H9 (cell line): Measurements from ENCODE around the gene ARHGAP45. TPM values are rescaled to one million over a fixed set of nuclear protein-coding genes. Genes with fewer than 3 reads are reported as not detected.

Source experiments
- DNase-seq: peaks from one replicate; pipeline ENCODE4 v3.0.0-alpha.2; 2017
- H2AFZ ChIP-seq: one replicate; pipeline ENCODE4 v1.6.1; 2013; ENCODE audit warnings: mild to moderate bottlenecking, low read length, control low read depth, moderate library complexity
- H2AK5ac ChIP-seq: 2 replicates; pipeline ENCODE4 v1.6.1; 2013; ENCODE audit warnings: low read length, control low read depth, mixed read lengths; ENCODE audit not compliant: insufficient read length
- H2BK120ac ChIP-seq: one replicate; pipeline ENCODE4 v1.6.1; 2013; ENCODE audit warnings: low read depth, mild to moderate bottlenecking, low read length, control low read depth, inconsistent platforms; ENCODE audit not compliant: poor library complexity, severe bottlenecking
- H2BK12ac ChIP-seq: 2 replicates; pipeline ENCODE4 v1.6.1; 2013; ENCODE audit warnings: low read length, control low read depth, mixed read lengths, low read depth; ENCODE audit not compliant: insufficient read length
- H2BK15ac ChIP-seq: 2 replicates; pipeline ENCODE4 v1.6.1; 2013; ENCODE audit warnings: low read depth, low read length, control low read depth
- H2BK20ac ChIP-seq: one replicate; pipeline ENCODE4 v1.6.1; 2013; ENCODE audit warnings: low read depth, mild to moderate bottlenecking, low read length, control low read depth, inconsistent platforms; ENCODE audit not compliant: poor library complexity, severe bottlenecking
- H2BK5ac ChIP-seq: 2 replicates; pipeline ENCODE4 v1.6.1; 2013; ENCODE audit warnings: low read length, control low read depth, mixed read lengths; ENCODE audit not compliant: insufficient read length
- H3K14ac ChIP-seq: 2 replicates; pipeline ENCODE4 v1.6.1; 2013; ENCODE audit warnings: low read length, control low read depth; ENCODE audit not compliant: insufficient read depth
- H3K18ac ChIP-seq: 2 replicates; pipeline ENCODE4 v1.6.1; 2013; ENCODE audit warnings: low read depth, mild to moderate bottlenecking, mixed read lengths, low read length, control low read depth; ENCODE audit not compliant: insufficient read length
- H3K23ac ChIP-seq: 2 replicates; pipeline ENCODE4 v1.6.1; 2013; ENCODE audit warnings: low read length, control low read depth, mixed read lengths, low read depth; ENCODE audit not compliant: insufficient read length
- H3K23me2 ChIP-seq: 2 replicates; pipeline ENCODE4 v1.6.1; 2013; ENCODE audit warnings: low read depth, mild to moderate bottlenecking, mixed read lengths, low read length, control low read depth; ENCODE audit not compliant: insufficient read length, poor library complexity, severe bottlenecking
- H3K27ac ChIP-seq: 2 replicates; pipeline ENCODE4 v1.5.1; 2013; ENCODE audit warnings: low read length, control low read depth, mixed read lengths, low read depth; ENCODE audit not compliant: insufficient read length
- H3K27me3 ChIP-seq: 2 replicates; pipeline ENCODE4 v1.6.1; 2013; ENCODE audit warnings: low read length, control low read depth, inconsistent platforms; ENCODE audit not compliant: insufficient read depth
- H3K4ac ChIP-seq: 2 replicates; pipeline ENCODE4 v1.6.1; 2013; ENCODE audit warnings: low read depth, mild to moderate bottlenecking, control low read depth, inconsistent platforms, low read length, moderate library complexity
- H3K4me1 ChIP-seq: 2 replicates; pipeline ENCODE4 v1.6.1; 2013; ENCODE audit warnings: low read length, control low read depth, inconsistent platforms; ENCODE audit not compliant: insufficient read depth
- H3K4me2 ChIP-seq: 2 replicates; pipeline ENCODE4 v1.6.1; 2013; ENCODE audit warnings: low read length, control low read depth, mixed read lengths; ENCODE audit not compliant: insufficient read length, insufficient read depth
- H3K56ac ChIP-seq: 2 replicates; pipeline ENCODE4 v1.6.1; 2013; ENCODE audit warnings: low read depth, mild to moderate bottlenecking, mixed read lengths, low read length, control low read depth; ENCODE audit not compliant: insufficient read length
- H3K79me1 ChIP-seq: 2 replicates; pipeline ENCODE4 v1.6.1; 2013; ENCODE audit warnings: low read depth, mild to moderate bottlenecking, moderate library complexity, low read length, control low read depth, inconsistent platforms; ENCODE audit not compliant: insufficient read depth, poor library complexity, severe bottlenecking
- H3K79me2 ChIP-seq: 2 replicates; pipeline ENCODE4 v1.6.1; 2013; ENCODE audit warnings: low read length, control low read depth, inconsistent platforms; ENCODE audit not compliant: insufficient read depth
- H3K9ac ChIP-seq: 2 replicates; pipeline ENCODE4 v1.6.1; 2013; ENCODE audit warnings: low read length, control low read depth, mixed read lengths; ENCODE audit not compliant: insufficient read length; ENCODE audit errors: extremely low read depth
- H3K9me3 ChIP-seq: one replicate; pipeline ENCODE4 v1.6.1; 2013; ENCODE audit warnings: low read depth, low read length, inconsistent platforms; ENCODE audit not compliant: control insufficient read depth
- H3T11ph ChIP-seq: one replicate; pipeline ENCODE4 v1.6.1; 2013; ENCODE audit warnings: mild to moderate bottlenecking, low read length, control low read depth, inconsistent platforms
- H4K20me1 ChIP-seq: one replicate; pipeline ENCODE4 v1.6.1; 2013; ENCODE audit not compliant: control insufficient read depth, insufficient read length, insufficient read depth
- H4K5ac ChIP-seq: 2 replicates; pipeline ENCODE4 v1.6.1; 2013; ENCODE audit warnings: low read depth, mild to moderate bottlenecking, mixed read lengths, low read length, control low read depth; ENCODE audit not compliant: insufficient read length
- H4K8ac ChIP-seq: replicated peaks from 2 replicates; pipeline ENCODE4 v1.6.1; 2013; ENCODE audit warnings: low read length, control low read depth, mixed read lengths, low read depth; ENCODE audit not compliant: insufficient read length
- H4K91ac ChIP-seq: 2 replicates; pipeline ENCODE4 v1.6.1; 2013; ENCODE audit warnings: low read depth, mild to moderate bottlenecking, moderate library complexity, mixed read lengths, low read length, control low read depth; ENCODE audit not compliant: insufficient read length
- H3K27ac Mint-ChIP-seq, 3 experiments: 2 replicates in 2 of 3; 3 replicates in 1 of 3; pipeline ENCODE4 v1.8.0; 2020 to 2021; ENCODE audit warnings: mixed read lengths in 3 of 3, mild to moderate bottlenecking in 1 of 3, moderate library complexity in 1 of 3
- H3K27me3 Mint-ChIP-seq: 2 replicates; pipeline ENCODE4 v1.8.0; 2021; ENCODE audit warnings: low read depth, mild to moderate bottlenecking, moderate library complexity, mixed read lengths
- H3K36me3 Mint-ChIP-seq, 3 experiments: 2 replicates in 2 of 3; 3 replicates in 1 of 3; pipeline ENCODE4 v1.8.0; 2020 to 2021; ENCODE audit warnings: low read depth in 3 of 3, mixed read lengths in 3 of 3; ENCODE audit not compliant: insufficient read depth in 1 of 3
- H3K4me1 Mint-ChIP-seq, 2 experiments: 2 replicates each; pipeline ENCODE4 v1.8.0; 2020; ENCODE audit warnings: mixed read lengths in 2 of 2
- H3K4me3 Mint-ChIP-seq, 2 experiments: 2 replicates in 1 of 2; 3 replicates in 1 of 2; pipeline ENCODE4 v1.8.0; 2020 to 2021; ENCODE audit warnings: mild to moderate bottlenecking in 2 of 2, mixed read lengths in 2 of 2, moderate library complexity in 1 of 2
- H3K9me3 Mint-ChIP-seq, 2 experiments: 2 replicates in 1 of 2; 3 replicates in 1 of 2; pipeline ENCODE4 v1.8.0; 2020; ENCODE audit warnings: mild to moderate bottlenecking in 2 of 2, mixed read lengths in 2 of 2, moderate library complexity in 1 of 2
- CTCF ChIP-seq: fragments of 200-600 bp; sonication (generic); conservative IDR thresholded peaks from 3 replicates; pipeline ENCODE4 v1.8.0; 2021; ENCODE audit warnings: antibody characterized with exemption, mild to moderate bottlenecking
- WGBS: extraction: QIAGEN DNeasy Blood & Tissue Kit; methylation state at CpG from one replicate; pipeline ENCODE4 v1.1.7; 2013; ENCODE audit warnings: missing lambda C conversion rate, low lambda C conversion rate, mixed read lengths; ENCODE audit not compliant: insufficient read length; ENCODE audit errors: extremely low coverage; 5-methylcytosine and 5-hydroxymethylcytosine counted together
- total RNA-seq: library from RNA; stranded (reverse); gene quantifications from 2 replicates; pipeline ENCODE4 v1.2.1, GENCODE V29; 2021

Gene ARHGAP45
- total RNA-seq, 1 experiment from 2014 or later = 39.8 TPM

DNA sequence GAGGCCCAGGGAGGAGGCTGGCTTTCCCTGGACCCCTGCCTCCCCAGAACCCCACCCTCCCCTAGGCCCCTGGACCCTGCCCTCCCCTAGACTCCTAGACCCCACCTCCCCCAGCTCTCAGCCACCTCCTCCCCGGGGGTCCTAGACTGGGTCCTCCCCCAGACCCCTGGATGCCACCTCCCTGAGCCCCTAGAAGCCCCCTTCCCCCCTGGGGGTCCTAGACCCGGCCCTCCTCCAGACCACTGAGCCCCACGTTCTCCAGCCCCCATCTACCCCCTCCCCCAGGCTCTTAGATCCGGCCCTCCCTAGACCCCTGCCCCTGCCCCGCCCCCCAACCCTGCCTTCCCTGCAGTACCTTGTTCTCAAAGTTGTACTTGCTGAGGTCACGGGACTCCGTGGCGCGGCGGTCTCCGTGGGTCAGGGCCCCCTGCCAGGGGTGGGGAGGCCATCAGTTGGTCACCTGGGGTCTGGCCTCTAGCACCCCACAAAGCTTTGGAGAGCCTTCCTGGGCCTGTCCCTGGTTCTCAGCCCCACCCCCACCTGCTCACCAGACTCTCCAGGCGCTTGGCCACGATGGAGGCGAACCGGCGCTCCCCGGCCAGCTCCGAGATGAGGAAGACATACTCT is 44.8 kb downstream of the ARHGAP45 start:
- no CpG with 5 or more reads among the region's 18 CpGs for WGBS
- H3K27ac ChIP-seq = no peak overlapping the region
- no peaks in the 10 kb centered on the region for H3K79me1 ChIP-seq

More for the DNA sequence above, 44.8 kb downstream of the ARHGAP45 start:
- peaks cover 2% of the 10 kb centered on the region for H3K27me3 Mint-ChIP-seq
- no peak overlapping the region for H3K14ac ChIP-seq
- H3K4ac ChIP-seq = no peak overlapping the region
- no peak for DNase-seq
- no peaks in the 10 kb centered on the region for H3K23me2 ChIP-seq
- no peak overlapping the region for H3K4me2 ChIP-seq
- H2BK5ac ChIP-seq = no peak overlapping the region
- no peak overlapping the region for H3K23ac ChIP-seq
- H3K79me2 ChIP-seq = no peaks in the 10 kb centered on the region
- no peak overlapping the region for H3K4me3 Mint-ChIP-seq
- H4K20me1 ChIP-seq = no peaks in the 10 kb centered on the region
- no peak overlapping the region for H2BK20ac ChIP-seq
- no peak overlapping the region for H2BK15ac ChIP-seq
- H2AK5ac ChIP-seq = no peak overlapping the region
- peaks cover 0 to 6% (median 0%) of the 10 kb centered on the region in 3 experiments; a peak in 3 of 7 replicates for H3K36me3 Mint-ChIP-seq
- H4K8ac ChIP-seq = no peak overlapping the region
- H3K4me1 Mint-ChIP-seq = peaks cover 1 to 9% of the 10 kb centered on the region in 2 experiments; a peak in 3 of 4 replicates
- no peak overlapping the region for H4K91ac ChIP-seq
- no peak overlapping the region for H3T11ph ChIP-seq
- no peak overlapping the region for H3K9ac ChIP-seq
- H2BK12ac ChIP-seq = no peak overlapping the region
- no peak overlapping the region for H3K56ac ChIP-seq
- no peaks in the 10 kb centered on the region for H3K27me3 ChIP-seq
- no peak for TF ChIP-seq CTCF
- no peak overlapping the region for H3K27ac Mint-ChIP-seq
- no peak overlapping the region for H4K5ac ChIP-seq
- H3K9me3 ChIP-seq = no peaks in the 10 kb centered on the region
- no peak overlapping the region for H2AFZ ChIP-seq
- H3K4me1 ChIP-seq = no peaks in the 10 kb centered on the region
- no peak overlapping the region for H2BK120ac ChIP-seq
- H3K9me3 Mint-ChIP-seq = no peaks in the 10 kb centered on the region
- H3K18ac ChIP-seq = no peak overlapping the region
